Fibroblast of skin of left quadriceps (primary cell): Measurements from ENCODE around the gene ARL6IP5.

Source experiments
- DNase-seq, 2 experiments: peaks; one replicate each; pipeline ENCODE4 v3.0.0-alpha.2; 2013; ENCODE audit warnings: low read depth in 2 of 2

The ARL6IP5 gene

DNA sequence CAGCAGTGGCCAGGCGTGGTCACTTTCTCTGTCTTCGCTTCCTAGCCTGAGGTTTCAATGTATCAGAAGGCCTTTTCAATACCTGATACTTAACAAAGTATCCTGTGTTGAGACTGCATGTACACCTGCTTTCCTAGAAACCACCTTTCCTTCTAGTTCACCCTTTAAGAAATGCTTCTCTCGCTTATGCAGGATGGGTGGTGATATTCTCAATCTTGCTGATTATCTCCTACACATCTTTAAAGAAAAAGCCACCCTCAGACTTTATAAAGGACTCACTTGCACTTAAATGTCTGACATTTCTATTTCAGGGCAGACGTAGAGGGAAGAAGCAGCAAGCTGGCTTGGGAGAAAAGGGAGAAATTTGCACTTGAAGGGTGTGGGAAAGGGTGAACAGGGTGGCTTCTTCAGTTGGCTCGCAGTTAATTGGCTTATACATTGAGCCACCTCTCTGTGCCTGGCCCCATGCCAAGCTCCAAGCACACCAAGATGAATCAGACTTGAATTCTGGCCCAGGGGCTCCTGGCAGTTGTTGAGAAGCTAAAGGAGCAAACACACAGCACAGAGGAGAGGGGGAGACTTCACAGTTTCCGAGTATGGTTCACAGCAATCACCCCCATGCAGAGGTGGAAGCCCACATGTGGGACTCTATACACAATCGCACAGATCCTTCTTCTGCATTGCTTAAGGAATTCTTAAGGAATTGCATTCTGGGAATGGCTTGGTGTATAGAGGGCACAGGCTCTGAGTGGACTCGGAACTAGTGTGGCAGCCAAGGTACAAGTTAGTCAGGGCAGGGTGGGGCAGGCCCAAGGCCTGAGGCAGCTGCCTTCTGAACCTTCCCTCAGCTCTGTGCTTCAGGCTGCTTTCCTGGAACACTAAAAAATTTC lies 1.3 kb downstream of the ARL6IP5 start:
- peak; percentile 83 to 87 for DNase-seq

DNA sequence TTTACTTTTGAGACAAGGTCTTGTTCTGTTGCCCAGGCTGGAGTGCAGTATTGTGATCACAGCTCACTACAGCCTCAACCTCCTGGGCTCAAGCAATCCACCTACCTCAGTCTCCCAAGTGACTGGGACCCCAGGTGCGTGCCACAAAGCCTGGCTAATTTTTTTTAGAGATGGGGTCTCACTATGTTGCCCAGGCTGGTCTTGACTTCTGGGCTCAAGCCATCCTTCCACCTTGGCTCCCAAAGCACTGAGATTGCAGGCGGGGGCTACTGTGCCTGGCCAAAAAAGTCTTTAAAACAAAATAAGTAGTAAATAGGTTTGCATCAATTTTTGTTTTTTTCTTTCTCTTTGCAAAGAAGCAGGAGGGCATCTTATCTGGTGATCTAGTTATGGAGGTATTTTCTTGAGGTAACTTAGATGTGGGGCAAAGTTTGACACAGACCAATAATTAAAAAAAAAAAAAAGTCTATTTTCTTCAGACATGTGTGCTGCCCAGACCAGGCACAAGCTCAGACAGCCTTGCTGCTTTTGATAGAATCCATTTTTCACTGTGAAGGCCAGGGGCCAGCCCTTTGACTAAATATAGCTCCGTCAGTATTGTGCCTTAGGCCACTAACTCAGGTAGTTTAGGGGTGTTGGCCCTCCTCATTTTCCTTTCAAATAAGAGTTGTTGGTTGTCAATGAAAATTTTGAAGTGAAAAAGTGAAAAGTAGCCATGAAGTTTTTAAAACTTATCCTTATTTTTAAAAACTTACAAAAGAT lies 2.5 kb downstream of the ARL6IP5 start:
- DNase-seq = no peak

DNA sequence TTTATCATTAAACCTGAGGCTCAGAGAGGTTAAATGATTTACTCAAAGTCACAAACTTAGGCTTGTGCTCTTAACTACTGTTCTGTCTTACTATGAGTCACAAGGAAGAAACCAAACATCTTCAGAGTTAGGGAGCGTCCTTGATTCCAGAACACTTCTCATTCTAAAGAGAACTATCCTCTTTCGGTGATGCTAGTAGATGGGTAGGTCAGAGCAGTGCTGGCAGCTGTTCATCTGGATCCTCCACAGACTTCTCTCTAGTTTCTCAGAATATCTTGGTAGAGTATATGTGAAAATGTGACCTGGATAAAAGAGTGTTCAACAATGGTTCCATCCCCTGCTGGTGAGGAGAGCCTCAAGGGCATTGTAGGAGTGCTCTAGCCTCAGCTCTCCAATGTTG lies 3.3 kb downstream of the ARL6IP5 start:
- DNase-seq = no peak

DNA sequence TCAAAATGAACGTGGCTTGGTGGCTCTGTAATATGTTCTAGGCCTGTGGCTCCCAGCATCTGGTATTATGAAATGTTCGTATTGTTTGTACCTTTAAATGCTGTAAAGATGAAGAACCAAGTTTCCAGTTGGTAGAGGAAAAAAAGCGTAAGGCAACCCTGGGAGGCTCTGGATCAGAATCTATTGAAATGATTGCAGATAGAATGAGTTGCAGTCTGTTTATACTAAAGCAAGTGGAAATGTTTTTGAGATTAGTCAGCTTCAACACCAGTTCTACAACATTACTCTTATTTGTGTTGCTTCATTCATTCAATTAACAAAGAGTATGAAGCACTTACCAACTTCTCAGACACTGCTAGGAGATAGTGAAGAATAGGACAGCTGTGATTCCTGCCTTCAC lies 5.3 kb downstream of the ARL6IP5 start:
- DNase-seq = peak; percentile 68 to 69

DNA sequence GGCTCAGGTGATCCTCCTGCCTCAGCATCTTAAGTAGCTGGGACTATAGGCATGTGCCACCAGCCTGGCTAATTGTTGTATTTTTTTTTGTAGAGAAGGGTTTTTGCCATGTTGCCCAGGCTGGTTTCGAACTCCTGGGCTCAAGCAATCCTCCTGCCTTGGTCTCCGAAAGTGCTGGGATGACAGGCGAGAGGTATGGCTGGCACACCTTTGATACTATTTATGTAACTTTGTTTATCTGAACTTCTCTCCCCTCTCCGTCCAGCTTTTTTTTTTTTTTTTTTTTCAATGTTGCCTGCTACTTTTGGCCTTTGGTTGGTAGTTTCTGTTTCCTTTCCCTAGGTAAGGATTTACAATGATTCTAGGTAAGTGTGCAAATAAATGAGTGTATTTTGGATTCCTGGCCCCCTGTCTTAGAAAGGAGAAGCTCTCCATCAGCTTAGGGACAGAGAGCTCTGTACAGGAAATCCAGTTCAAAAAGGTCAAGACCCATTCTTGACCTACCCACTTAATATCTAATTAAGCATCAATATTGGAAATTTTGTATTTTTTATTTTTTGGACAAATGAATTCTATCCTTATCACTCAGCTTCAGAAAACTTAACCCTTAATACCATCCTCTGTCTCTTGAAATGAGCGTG lies 6.8 kb downstream of the ARL6IP5 start:
- no peak for DNase-seq

DNA sequence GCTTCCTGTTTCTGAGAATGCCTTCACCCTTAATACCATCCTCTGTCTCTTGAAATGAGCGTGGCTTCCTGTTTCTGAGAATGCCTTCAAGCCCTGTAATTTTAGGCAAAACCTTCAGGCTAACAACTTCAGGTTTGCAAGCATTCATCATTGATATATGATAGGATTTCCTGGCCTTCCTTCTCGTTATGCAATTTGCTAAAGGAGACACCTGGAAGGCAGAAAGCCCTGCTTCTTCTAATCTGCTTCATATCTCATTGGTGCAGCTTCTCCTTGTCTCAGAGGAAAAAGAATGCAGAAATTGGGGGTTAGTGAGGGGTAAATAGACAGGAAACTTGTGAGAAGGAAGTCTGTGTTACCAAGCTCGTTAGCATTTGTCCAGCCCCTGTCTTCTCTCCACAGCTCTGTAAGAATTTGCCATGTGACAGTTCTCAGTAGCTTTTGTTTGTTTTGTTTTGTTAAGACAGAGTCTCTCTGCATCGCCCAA lies 7.3 kb downstream of the ARL6IP5 start:
- no peak for DNase-seq

DNA sequence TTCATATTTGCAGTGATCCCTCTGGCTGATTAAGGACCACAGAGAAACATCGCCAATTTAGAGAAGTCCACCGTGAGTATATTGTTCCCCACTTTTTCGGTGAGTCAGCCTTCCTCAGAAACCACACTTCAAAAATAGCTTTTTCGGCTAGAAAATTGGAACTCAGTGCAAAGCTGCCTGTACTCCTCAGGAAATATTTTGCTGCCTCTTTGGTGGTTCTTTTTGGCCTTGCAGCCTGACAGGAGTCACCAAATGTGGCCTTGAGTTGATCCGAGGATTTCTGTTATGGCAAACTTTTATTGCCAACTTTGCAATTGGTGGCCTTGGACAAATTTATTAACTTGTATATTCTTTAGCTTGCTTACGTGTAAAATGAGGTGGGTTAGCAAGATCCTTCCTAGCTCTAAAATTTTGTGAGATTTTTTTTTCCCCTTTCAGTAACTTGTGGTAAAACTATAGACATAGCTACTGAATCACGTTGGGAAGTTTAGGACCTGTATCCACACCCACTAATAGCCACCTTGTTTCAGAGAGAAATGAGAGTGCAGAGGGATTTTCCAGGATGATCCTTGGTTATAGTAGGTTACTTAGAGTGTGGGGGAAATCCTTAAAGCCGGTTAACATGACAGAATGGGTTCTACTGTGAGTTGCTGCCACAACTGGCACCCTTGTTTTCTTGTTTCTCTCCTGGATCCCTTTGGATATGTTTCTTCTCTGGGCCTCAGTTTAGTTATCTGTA lies 9.9 kb downstream of the ARL6IP5 start:
- DNase-seq = no peak

DNA sequence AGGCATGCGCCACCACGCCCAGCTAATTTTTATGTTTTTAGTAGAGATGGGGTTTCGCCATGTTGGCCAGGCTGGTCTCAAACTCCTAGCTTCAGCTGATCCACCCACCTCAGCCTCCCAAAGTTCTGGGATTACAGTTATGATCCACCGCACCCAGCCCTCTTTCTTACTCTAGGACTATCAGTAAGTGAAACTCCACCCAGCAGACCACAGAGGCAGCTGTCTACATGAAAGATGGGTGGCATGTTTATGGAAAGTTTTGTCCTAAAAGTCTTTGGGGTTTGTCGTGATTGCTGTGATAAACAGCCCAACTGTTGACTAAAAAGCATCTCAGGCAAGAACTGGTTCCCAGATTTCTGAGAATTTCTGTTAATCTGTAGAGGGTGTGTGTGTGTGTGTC lies 10.9 kb downstream of the ARL6IP5 start:
- no peak for DNase-seq

DNA sequence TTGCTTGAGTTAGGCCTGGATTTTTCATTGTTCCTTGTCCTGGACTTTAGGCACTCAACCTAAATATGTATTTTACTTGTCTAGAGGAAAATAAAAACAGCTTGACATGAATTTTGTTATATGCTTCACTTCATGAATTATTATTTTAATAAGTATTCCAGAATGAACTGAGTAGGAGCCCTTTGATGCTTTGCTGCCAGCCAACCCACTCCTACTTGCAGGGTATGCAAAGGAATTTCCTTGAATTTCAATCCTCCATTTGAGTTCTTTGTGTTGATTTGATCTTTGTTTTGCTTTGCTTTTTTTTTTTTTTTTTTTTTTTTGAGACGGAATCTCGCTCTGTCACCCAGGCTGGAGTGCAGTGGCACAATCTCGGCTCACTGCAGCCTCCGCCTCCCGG lies 11.6 kb downstream of the ARL6IP5 start:
- no peak for DNase-seq

DNA sequence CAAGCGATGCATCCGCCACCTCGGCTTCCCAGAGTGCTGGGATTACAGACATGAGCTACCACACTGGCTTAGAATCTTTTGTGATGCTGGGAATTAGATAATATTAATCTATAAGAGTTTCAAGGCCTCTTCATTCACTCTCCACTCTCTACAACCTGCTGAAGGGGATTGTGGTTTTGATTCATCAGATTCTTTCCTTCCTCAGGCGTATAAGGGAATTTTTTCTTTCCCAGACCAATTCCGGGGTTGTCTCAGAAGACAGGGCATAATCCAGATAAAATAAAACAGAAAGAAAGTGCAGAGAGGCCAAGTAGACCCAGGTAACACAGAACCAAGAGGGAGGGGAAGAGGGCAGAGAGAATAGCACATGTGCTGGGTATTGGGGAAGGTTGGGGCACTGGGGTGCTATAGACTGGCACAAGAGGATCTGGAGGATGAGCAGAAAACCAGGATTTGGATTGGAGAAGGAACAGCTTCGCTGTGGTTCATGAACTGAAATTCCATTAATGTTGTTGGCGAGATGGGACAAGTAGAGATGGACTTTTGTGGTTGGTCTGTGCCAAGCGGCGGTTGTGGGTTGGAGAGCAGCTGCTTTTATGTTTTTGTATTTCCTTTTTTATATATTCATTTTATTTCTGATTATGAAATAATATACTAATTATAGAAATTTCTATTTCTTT lies 12.8 kb downstream of the ARL6IP5 start:
- DNase-seq = no peak

DNA sequence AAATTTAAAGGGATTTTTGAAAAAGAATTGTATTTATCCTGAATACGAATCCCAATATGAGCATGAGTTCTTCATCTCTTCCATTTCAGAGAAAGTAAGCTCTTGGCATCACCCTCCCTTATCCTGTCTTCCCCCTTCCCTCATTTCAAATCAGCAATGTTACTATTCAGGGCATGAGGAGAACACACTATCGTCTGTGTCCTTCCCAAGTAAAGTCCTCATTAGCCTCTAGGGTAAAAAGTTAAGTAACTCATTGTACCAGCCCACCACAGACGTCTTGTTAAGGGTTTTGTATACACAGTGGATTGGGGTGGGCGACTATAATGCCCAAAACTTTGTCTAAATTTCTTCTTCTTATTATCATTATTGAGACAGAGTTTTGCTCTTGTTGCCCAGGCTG lies 14.8 kb downstream of the ARL6IP5 start:
- DNase-seq = no peak

DNA sequence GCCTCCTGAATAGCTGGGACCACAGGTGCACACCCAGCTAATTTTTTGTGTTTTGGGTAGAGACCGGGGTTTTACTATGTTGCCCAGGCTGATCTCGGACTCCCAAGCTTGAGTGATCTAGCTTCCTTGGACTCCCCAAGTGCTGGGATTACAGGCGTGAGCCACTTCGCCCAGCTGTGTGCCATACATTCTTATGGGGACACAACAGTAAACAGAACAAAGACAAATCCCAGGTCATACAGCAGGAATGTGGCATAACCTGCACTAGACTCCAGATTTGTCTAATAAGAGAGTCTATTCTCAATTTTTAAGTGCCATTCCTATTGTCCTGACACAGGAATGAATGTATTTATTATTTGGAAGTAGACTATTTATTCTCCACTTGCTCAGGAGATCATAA lies 17.6 kb downstream of the ARL6IP5 start:
- DNase-seq = no peak

DNA sequence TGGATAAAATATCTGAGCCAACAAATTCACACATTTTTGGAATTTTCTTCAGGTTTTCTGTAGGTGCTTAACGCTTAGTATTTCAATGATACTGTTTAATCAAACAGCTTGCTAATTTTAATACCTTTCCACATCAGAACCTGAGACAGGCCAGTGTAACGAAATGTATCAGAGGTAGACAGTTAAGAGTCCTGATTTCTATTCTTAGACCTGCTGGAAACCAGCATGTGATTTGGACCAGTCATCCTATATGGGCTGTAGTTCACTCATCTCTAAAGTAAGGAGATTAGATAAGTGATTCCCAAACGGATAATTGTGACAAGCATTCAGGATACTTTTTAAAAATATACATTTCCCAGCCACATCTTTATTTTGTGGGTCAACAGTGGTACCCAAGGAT lies 18.4 kb downstream of the ARL6IP5 start:
- DNase-seq = no peak

DNA sequence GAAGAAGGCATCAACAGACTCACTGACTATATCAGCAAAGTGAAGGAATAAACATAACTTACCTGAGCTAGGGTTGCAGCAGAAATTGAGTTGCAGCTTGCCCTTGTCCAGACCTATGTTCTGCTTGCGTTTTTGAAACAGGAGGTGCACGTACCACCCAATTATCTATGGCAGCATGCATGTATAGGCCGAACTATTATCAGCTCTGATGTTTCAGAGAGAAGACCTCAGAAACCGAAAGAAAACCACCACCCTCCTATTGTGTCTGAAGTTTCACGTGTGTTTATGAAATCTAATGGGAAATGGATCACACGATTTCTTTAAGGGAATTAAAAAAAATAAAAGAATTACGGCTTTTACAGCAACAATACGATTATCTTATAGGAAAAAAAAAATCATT lies 19.8 kb downstream of the ARL6IP5 start:
- no peak for DNase-seq

DNA sequence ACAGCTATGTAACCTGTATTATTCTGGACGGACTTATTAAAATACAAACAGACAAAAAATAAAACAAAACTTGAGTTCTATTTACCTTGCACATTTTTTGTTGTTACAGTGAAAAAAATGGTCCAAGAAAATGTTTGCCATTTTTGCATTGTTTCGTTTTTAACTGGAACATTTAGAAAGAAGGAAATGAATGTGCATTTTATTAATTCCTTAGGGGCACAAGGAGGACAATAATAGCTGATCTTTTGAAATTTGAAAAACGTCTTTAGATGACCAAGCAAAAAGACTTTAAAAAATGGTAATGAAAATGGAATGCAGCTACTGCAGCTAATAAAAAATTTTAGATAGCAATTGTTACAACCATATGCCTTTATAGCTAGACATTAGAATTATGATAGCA lies 20.6 kb downstream of the ARL6IP5 start:
- DNase-seq = no peak

DNA sequence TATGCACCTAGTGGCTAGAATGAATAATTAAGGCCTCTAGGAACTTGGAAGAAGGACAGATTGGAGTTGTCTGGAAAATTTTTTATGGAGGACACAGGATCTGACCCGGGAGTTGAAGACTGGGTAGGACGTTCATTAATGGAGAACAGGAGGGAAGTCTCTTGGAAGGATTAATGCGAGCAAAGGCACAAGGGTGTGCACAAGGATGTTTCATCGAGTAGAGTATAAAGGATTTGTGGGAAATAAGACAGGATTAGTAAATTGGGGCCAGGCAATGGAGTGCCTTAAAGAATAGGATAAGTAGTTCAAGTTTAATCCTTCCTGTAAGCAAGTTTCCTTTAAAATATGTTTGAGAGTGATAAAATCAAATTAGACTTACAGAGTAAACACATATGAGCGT lies 23.1 kb downstream of the ARL6IP5 start:
- no peak for DNase-seq

DNA sequence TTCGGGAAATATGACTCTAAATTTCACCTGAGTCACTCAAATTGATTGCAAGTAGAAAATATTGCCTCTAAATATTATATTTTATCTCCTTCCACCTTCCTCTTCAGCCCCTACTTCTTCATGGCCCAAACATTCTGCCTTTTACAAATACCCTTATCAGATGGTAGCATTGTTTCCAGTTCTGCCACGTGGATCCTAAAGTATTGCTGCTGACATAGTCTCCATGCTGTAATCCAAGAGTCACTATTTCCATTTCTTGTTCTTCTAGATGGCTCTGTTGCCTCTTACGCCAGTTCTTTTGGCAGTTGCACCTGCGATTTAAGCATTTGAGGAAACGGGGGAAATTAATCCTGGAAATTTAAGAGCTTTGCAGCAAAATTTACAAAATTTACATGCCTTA lies 24.1 kb downstream of the ARL6IP5 start:
- DNase-seq = no peak

DNA sequence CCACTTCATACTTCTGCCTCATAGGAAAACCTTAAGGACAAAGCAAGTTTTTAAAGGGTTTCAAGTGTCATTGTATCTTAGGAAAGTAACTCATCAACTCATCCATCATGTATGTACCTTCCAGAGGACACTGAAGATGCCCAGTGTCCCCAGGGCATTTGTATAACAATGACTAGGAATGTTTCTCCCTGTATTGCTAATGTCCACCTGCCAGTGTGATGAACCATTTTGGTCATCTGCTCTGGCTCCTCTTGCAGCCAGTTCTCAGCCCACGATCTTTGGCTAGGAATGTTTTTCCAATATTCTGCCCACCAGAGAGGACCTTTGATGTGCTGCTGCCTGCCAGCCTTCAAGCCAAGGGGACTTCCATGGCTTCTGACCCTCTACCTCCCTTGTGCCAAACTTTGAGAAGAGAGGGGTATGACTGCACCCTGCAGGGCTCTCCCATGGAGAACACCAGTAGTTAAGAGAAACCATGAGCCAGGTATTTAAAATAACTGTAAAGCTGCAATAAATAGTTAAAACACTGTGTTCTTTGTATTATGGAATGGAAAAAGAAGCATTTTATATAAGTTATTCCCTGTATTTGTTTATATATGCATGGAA lies 26.3 kb downstream of the ARL6IP5 start:
- DNase-seq = no peak

DNA sequence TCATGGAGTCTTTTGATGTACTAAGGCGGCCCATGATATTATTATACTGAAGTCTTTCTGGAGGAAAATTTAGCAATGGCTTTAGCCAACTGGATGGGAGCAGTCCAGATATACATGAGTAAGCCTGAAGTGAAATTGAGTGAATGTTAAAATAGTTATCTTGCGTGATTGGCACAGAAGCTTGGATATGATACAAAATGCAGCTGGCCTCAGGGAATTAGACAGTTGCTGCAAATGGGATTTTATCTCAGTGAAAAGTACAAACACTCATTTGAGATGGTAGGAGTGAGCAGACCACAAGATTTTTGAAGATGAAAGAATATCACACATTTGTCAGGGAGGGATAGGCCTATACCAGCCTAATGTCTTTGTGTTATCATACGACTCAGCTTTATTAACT lies 28.8 kb downstream of the ARL6IP5 start:
- DNase-seq = no peak

DNA sequence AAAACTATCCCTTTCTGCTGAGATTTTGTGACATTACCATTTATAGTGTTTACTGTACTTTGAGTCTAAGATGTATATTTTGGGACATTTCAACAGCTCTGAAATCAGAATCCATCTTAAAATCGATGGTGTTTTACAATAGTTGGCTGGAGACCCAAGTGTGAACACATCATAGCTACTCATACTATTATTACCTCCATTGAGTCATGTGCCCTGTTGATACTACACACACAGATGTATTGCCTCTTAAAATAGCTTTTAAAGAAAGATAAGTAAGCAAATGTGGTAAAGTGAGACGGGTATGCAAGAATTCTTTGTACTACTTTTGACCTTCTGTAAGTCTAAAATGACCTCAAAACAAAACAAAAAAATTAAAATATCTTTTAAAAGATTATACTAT lies 31.0 kb downstream of the ARL6IP5 start:
- no peak for DNase-seq

DNA sequence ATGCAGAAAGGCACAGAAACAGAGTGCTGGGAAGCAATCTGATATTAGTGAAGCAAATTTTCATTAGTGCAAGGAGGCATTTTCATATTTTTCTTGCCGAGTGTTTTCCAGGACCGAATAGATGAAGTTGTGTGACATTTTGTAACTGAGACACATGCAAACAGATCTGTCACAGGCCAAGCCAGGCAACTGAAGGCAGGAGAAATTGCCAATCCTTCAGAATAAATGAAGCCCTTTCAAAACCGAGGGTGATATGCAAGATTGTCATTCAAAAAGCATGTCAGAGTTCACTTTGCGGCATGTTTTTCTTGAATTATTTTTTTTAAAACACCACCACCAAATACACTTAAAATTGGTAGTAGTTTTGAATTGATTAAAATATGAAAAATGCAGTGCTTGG lies 31.4 kb downstream of the ARL6IP5 start:
- no peak for DNase-seq
